ENCODE data around the gene GALT. TPM values are rescaled to one million over a fixed set of nuclear protein-coding genes. Genes with fewer than 3 reads are reported as not detected.
A peak's percentile ranks its signal among the peaks of the same experiment; 100 is the strongest.
"Not testable (repeated sequence)": the region's sequence is repeated elsewhere in the genome, so short reads cannot be mapped to it uniquely, and the experiment has no call there.

The GALT gene
- total RNA-seq, 1 donor from 2014 or later = 57.5 TPM

DNA sequence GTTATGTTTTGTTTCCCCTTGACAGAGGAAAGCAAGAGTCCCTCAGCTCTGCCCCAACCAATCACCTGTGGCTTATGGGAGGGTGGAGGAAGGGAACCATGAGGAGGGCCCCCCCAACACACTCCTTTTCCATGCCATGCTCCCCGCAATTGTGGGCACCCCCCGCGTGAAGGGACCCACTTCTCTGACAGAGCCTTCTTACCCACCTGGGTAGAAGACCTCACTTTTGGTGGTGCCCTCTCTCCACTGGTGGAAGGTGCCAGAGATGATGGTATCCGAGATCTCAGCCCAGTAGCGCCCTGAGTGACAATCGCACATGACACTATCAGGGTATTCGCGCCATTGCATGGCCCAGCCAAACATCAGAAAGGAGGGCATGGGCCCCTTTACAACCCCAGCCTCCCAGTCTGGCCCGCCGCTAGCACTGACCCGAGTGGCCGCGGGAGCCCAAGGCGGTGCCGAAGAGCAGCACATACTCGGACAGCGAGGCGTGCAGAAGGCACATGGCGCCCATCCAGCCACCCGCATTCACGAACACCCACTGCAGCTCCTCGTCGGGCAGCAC lies 9.6 kb upstream of the GALT start:
- Mint-ChIP-seq H3K36me3 (ENCODE audit: unreplicated experiment) (no peaks in the 10 kb centered on the region), H3K27ac (ENCODE audit: unreplicated experiment) (peak overlapping the region; percentile 38)
- TF ChIP-seq, protein P1, sequence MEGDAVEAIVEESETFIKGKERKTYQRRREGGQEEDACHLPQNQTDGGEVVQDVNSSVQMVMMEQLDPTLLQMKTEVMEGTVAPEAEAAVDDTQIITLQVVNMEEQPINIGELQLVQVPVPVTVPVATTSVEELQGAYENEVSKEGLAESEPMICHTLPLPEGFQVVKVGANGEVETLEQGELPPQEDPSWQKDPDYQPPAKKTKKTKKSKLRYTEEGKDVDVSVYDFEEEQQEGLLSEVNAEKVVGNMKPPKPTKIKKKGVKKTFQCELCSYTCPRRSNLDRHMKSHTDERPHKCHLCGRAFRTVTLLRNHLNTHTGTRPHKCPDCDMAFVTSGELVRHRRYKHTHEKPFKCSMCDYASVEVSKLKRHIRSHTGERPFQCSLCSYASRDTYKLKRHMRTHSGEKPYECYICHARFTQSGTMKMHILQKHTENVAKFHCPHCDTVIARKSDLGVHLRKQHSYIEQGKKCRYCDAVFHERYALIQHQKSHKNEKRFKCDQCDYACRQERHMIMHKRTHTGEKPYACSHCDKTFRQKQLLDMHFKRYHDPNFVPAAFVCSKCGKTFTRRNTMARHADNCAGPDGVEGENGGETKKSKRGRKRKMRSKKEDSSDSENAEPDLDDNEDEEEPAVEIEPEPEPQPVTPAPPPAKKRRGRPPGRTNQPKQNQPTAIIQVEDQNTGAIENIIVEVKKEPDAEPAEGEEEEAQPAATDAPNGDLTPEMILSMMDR (IDR thresholded peaks at IDR 0.05; ENCODE audit: partially characterized antibody, unreplicated experiment) = no peak

DNA sequence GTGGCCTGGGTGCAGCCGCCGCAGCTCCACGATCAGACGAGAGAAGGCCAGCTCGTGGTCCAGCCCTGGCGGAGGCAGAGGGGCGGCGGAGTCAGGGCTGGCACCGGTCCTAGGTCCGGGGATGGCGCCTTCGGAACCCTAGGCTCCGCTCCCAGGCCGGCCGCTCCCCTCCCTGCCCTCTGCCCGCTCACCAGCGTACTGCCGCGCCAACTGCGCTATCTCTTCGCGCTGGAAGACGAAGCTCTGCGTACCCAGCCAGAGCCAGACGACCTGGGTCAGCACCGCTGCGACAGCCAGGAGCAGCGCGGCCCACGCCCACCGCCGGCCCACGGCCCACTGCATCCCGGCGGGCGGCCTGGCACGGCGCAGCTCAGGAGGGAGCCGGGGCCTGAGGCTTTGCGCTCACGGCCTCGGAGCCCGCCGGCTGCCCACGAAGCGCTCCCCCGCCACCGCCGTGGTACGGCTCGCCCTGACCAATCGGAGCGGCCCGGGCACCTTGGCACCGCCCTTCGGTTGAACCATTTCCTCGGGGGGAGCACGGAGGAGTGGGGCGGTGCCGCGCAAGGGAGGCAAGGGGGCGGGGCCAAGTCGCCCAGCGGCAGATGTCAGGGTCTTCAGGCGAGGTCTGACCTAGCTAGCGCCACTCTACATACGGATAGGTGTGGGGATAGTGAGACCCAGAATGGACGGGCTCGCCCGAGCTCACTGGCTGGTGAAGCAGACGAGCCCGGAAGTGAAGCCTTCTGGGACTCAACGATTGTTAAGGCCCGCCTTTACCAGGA lies 8.9 kb upstream of the GALT start, which contains the start of gene SIGMAR1:
Gene SIGMAR1 (minus strand): TSS at position 432 of the 782 bp plus-strand sequence. CDS start 90 bp downstream, at position 342.
- peak within 1 kb of the TSS; percentile 91 for H3K4me3 Mint-ChIP-seq (ENCODE audit: unreplicated experiment)
- TF ChIP-seq, protein P1 (IDR thresholded peaks at IDR 0.05; ENCODE audit: partially characterized antibody, unreplicated experiment) = no peak
- peaks cover 4% of the 10 kb centered on the region for H3K9me3 Mint-ChIP-seq (ENCODE audit: unreplicated experiment)
- H3K27me3 Mint-ChIP-seq (ENCODE audit: unreplicated experiment) = peaks cover 6% of the 10 kb centered on the region
- peaks cover 21% of the 10 kb centered on the region for H3K4me1 Mint-ChIP-seq (ENCODE audit: low read depth, unreplicated experiment)
- H3K36me3 Mint-ChIP-seq (ENCODE audit: unreplicated experiment) = no peaks in the 10 kb centered on the region
- peak; percentile 97 for DNase-seq
- peak within 1 kb of the TSS; percentile 87 for H3K27ac Mint-ChIP-seq (ENCODE audit: unreplicated experiment)

More for the DNA sequence above, 9.6 kb upstream of the GALT start:
- peaks cover 21% of the 10 kb centered on the region for H3K4me1 Mint-ChIP-seq (ENCODE audit: low read depth, unreplicated experiment)
- peaks cover 6% of the 10 kb centered on the region for H3K9me3 Mint-ChIP-seq (ENCODE audit: unreplicated experiment)
- peak overlapping the region; percentile 91 for H3K4me3 Mint-ChIP-seq (ENCODE audit: unreplicated experiment)
- no peak for DNase-seq
- peaks cover 9% of the 10 kb centered on the region for H3K27me3 Mint-ChIP-seq (ENCODE audit: unreplicated experiment)

DNA sequence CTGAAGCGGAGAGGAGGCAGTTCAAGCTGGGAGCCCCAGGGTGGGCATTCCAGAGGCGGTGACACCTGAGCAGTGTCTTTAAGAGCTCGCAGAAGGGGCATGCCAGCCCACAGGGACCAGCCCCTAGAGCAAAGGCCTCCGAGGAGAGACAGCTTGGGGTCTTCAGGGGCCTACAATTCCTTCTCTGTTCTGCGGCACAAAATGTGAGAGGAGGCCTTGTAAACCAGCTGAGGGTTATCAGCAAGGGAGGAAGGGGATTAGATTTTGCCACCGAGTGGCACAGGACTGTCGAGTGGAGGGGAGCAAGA lies 8.4 kb upstream of the GALT start:
- Mint-ChIP-seq H3K27ac (ENCODE audit: unreplicated experiment) (peak overlapping the region; percentile 87), H3K9me3 (ENCODE audit: unreplicated experiment) (peaks cover 4% of the 10 kb centered on the region), H3K4me1 (ENCODE audit: low read depth, unreplicated experiment) (peaks cover 21% of the 10 kb centered on the region), H3K36me3 (ENCODE audit: unreplicated experiment) (no peaks in the 10 kb centered on the region), H3K27me3 (ENCODE audit: unreplicated experiment) (peaks cover 4% of the 10 kb centered on the region), H3K4me3 (ENCODE audit: unreplicated experiment) (peak overlapping the region; percentile 83)
- TF ChIP-seq, protein P1 (IDR thresholded peaks at IDR 0.05; ENCODE audit: partially characterized antibody, unreplicated experiment) = no peak
- no peak for DNase-seq

DNA sequence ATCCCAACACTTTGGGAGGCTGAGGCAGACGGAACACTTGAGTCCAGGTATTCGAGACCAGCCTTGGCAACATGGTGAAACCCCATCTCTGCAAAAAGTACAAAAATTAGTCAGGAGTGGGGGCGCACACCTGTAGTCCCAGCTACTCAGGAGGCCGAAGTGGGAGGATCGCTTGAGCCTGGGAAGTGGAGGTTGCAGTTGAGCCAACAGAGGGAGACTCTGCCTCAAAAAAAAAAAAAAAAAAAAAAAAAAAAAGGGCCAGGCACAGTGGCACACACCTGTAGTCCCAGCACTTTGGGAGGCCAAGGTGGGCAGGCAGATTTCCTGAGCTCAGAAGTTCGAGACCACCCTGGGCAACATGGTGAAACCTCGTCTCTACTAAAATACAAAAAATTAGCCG lies 7.2 kb upstream of the GALT start:
- H3K4me1 Mint-ChIP-seq (ENCODE audit: low read depth, unreplicated experiment) = peaks cover 15% of the 10 kb centered on the region
- H3K9me3 Mint-ChIP-seq (ENCODE audit: unreplicated experiment); DNase-seq; H3K36me3 Mint-ChIP-seq (ENCODE audit: unreplicated experiment); H3K27me3 Mint-ChIP-seq (ENCODE audit: unreplicated experiment); H3K27ac Mint-ChIP-seq (ENCODE audit: unreplicated experiment); H3K4me3 Mint-ChIP-seq (ENCODE audit: unreplicated experiment): not testable (repeated sequence)

DNA sequence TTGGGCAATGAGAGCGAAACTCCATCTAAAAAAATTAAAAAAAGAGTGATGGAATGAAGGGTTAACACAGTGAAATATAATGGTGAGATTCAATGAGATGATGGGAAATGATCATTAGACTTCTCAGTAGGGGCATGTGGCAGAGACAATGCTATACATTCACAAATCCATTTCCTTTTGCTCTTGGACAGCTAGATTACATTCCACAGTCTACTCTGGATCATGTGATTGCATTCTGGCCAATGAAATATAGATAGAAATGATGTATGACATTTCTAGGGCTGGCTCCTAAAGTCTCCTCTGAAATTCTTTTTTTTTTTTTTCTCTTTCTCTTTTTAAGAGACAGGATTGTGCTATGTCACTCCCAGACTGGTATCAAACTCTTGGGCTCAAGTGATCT lies 3.8 kb upstream of the GALT start:
- TF ChIP-seq, protein P1 (IDR thresholded peaks at IDR 0.05; ENCODE audit: partially characterized antibody, unreplicated experiment) = no peak
- H3K27ac Mint-ChIP-seq (ENCODE audit: unreplicated experiment) = no peak overlapping the region
- H3K27me3 Mint-ChIP-seq (ENCODE audit: unreplicated experiment) = peaks cover 7% of the 10 kb centered on the region
- H3K4me1 Mint-ChIP-seq (ENCODE audit: low read depth, unreplicated experiment) = peaks cover 11% of the 10 kb centered on the region
- no peak for DNase-seq
- H3K36me3 Mint-ChIP-seq (ENCODE audit: unreplicated experiment) = no peaks in the 10 kb centered on the region
- no peak overlapping the region for H3K4me3 Mint-ChIP-seq (ENCODE audit: unreplicated experiment)
- H3K9me3 Mint-ChIP-seq (ENCODE audit: unreplicated experiment) = peaks cover 4% of the 10 kb centered on the region
